ENCODE data around the gene RO60. TPM values are rescaled to one million over a fixed set of nuclear protein-coding genes. Genes with fewer than 3 reads are reported as not detected.

RO60 gene
- total RNA-seq: 10 to 100 TPM; 35.1 to 44.3 (median 39.7) TPM
- 10 to 100 TPM in 1 of 3 donors, 1 to 10 TPM in 2; 6.6 to 29.7 (median 6.8) TPM for polyA plus RNA-seq
- long read RNA-seq, donor 1, full-length matches to known transcripts: 26 of 30 reads
- long read RNA-seq, donor 1, partial matches to known transcripts: 0 of 30 reads
- long read RNA-seq, donor 1, other reads (novel, unspliced or antisense): 4 of 30 reads
- long read RNA-seq, donor 2, full-length matches to known transcripts: 27 of 41 reads
- long read RNA-seq, donor 2, partial matches to known transcripts: 1 of 41 reads
- long read RNA-seq, donor 2, other reads (novel, unspliced or antisense): 13 of 41 reads

GRCh38 chr1:193059282-193060114, at the start of gene RO60, which contains the start of gene UCHL5:
TSS of gene RO60 (plus strand) at chr1:193059612. CDS start at chr1:193069055, 9,443 bp downstream.
TSS of gene UCHL5 (minus strand) at chr1:193059360. CDS start at chr1:193059260, 100 bp downstream.
- Histone ChIP-seq H3K27me3 (ENCODE audit: insufficient read depth in 3 of 3, low read length in 2 of 3) (no peaks in the 10 kb centered on the region), H3K27ac (peak within 1 kb of the TSS; percentile 99), H3K9me3 (no peaks in the 10 kb centered on the region), H3K36me3 (ENCODE audit: insufficient read depth in 1 of 2, low read depth in 1 of 2) (no peaks in the 10 kb centered on the region), H3K4me1 (peaks cover 47% of the 10 kb centered on the region), H3K4me3 (peak within 1 kb of the TSS; percentile 93)
- TF ChIP-seq CTCF (IDR thresholded peaks at IDR 0.05): no peak
- intact Hi-C loops (cut with DNase I): loop anchor here (2.0 to 5.0 kb wide), 4 partner anchors 43 to 63 kb away; partner anchors contain the start of genes CDC73 (in 2 of the 2) and GLRX2 (in 1 of the 2)
- peak; percentile 96 to 98 (median 98) for ATAC-seq
- 0 to 1% (median 1%) methylated on average over 65 to 74 of the region's 74 CpGs for WGBS, 3 donors
- DNase-seq: peak; percentile 96 to 98

- 95 to 100% (median 98%) methylated on average over 1 of the region's 1 CpG for WGBS, 3 donors
- intact Hi-C loops (cut with DNase I): loop anchor here (5.0 to 10.0 kb wide), 2 partner anchors 204 to 207 kb away; partner anchors contain the start of gene RGS2 (in 2 of the 2)
Observed at GRCh38 chr1:193011406-193011805, 48.0 kb upstream of the RO60 start.

GRCh38 chr1:193013005-193013404, 46.4 kb upstream of the RO60 start:
- 69 to 75% (median 73%) methylated on average over 2 of the region's 2 CpGs for WGBS, 3 donors
- H3K36me3 ChIP-seq (ENCODE audit: insufficient read depth in 1 of 2, low read depth in 1 of 2): peaks cover 0 to 12% of the 10 kb centered on the region in 2 donors
- no peak overlapping the region for H3K27ac ChIP-seq
- no peak for TF ChIP-seq CTCF (IDR thresholded peaks at IDR 0.05)
- no peak for DNase-seq
- peak in 2 of 4 donors; percentile 35 to 56 for ATAC-seq
- H3K4me1 ChIP-seq: peaks cover 6% of the 10 kb centered on the region
- no peak overlapping the region for H3K4me3 ChIP-seq
- no peaks in the 10 kb centered on the region for H3K9me3 ChIP-seq
- H3K27me3 ChIP-seq (ENCODE audit: insufficient read depth in 3 of 3, low read length in 2 of 3): no peaks in the 10 kb centered on the region
- intact Hi-C loops (cut with DNase I): loop anchor here (5.0 to 10.0 kb wide), 2 partner anchors 206 to 208 kb away; partner anchors contain the start of gene RGS2 (in 2 of the 2)

More at GRCh38 chr1:193011406-193011805, 48.0 kb upstream of the RO60 start:
- peaks cover 0 to 4% of the 10 kb centered on the region in 2 donors for H3K36me3 ChIP-seq (ENCODE audit: insufficient read depth in 1 of 2, low read depth in 1 of 2)
- H3K27ac ChIP-seq: no peak overlapping the region
- no peak for ATAC-seq
- no peak for TF ChIP-seq CTCF (IDR thresholded peaks at IDR 0.05)
- no peaks in the 10 kb centered on the region for H3K9me3 ChIP-seq
- peaks cover 6% of the 10 kb centered on the region for H3K4me1 ChIP-seq
- no peak for DNase-seq
- no peaks in the 10 kb centered on the region for H3K27me3 ChIP-seq (ENCODE audit: insufficient read depth in 3 of 3, low read length in 2 of 3)
- no peak overlapping the region for H3K4me3 ChIP-seq

- intact Hi-C loops (cut with DNase I): loop anchor here (5.0 to 10.0 kb wide), 2 partner anchors 206 to 209 kb away; partner anchors contain the start of gene RGS2 (in 2 of the 2)
- Histone ChIP-seq H3K27me3 (ENCODE audit: insufficient read depth in 3 of 3, low read length in 2 of 3) (no peaks in the 10 kb centered on the region), H3K9me3 (no peaks in the 10 kb centered on the region), H3K36me3 (ENCODE audit: insufficient read depth in 1 of 2, low read depth in 1 of 2) (peaks cover 0 to 12% of the 10 kb centered on the region in 2 donors), H3K27ac (no peak overlapping the region), H3K4me1 (peaks cover 6% of the 10 kb centered on the region), H3K4me3 (no peak overlapping the region)
- DNase-seq: no peak
- ATAC-seq: no peak
- WGBS, 3 donors: 28 to 53% (median 40%) methylated on average over 7 of the region's 7 CpGs
- TF ChIP-seq CTCF (IDR thresholded peaks at IDR 0.05): no peak
Observed at GRCh38 chr1:193013707-193014106, 45.7 kb upstream of the RO60 start.

All from psoas muscle (tissue), 8 donors.